Gastroesophageal sphincter (tissue), 4 donors: ENCODE measurements around the gene CRYBG3. TPM values are rescaled to one million over a fixed set of nuclear protein-coding genes. Genes with fewer than 3 reads are reported as not detected.

Experiments
- ATAC-seq: fragments of 150-250 bp; one replicate; pipeline ENCODE4 v1.9.1; 2016; ENCODE audit warnings: mild to moderate bottlenecking, moderate library complexity
- H3K27ac ChIP-seq, 4 donors: fragments of 200-600 bp; sonication (generic) in 3 of 4; 1 replicate in 3 of 4; 2 replicates in 1 of 4; pipeline ENCODE4 v1.5.1; 2016 to 2019
- H3K27me3 ChIP-seq: fragments of 200-600 bp; sonication (generic); one replicate; pipeline ENCODE4 v1.5.1; 2019
- H3K36me3 ChIP-seq, 2 donors: fragments of 200-600 bp; sonication (generic); one replicate each; pipeline ENCODE4 v1.5.1; 2019; ENCODE audit warnings: control low read depth in 1 of 2
- H3K4me1 ChIP-seq, 3 donors: fragments of 200-600 bp; sonication (generic); 1 replicate in 2 of 3; 2 replicates in 1 of 3; pipeline ENCODE4 v1.5.1; 2016 to 2019; ENCODE audit warnings: control low read depth in 2 of 3
- H3K4me3 ChIP-seq, 2 donors: fragments of 200-600 bp; sonication (generic); one replicate each; pipeline ENCODE4 v1.5.1; 2019; ENCODE audit warnings: mild to moderate bottlenecking in 1 of 2, moderate library complexity in 1 of 2
- H3K9me3 ChIP-seq, 3 donors: fragments of 200-600 bp; sonication (generic); one replicate each; pipeline ENCODE4 v1.5.1; 2017 to 2019; ENCODE audit warnings: control low read depth in 2 of 3
- EP300 ChIP-seq: sonication (generic); formaldehyde crosslinking; IDR thresholded peaks from one replicate; pipeline ENCODE4 v1.6.1; 2017; ENCODE audit warnings: antibody characterized with exemption, mild to moderate bottlenecking
- POLR2A ChIP-seq, 2 donors: fragments of 450-650 bp; IDR thresholded peaks; one replicate each; pipeline ENCODE4 v1.6.1; 2017; ENCODE audit warnings: antibody characterized with exemption in 2 of 2, mild to moderate bottlenecking in 2 of 2, moderate library complexity in 1 of 2
- POLR2AphosphoS5 ChIP-seq: sonication (generic); formaldehyde crosslinking; IDR thresholded peaks from one replicate; pipeline ENCODE4 v1.6.1; 2017; ENCODE audit warnings: antibody characterized with exemption
- WGBS, 2 donors: methylation state at CpG; one replicate each; pipeline ENCODE4 v1.1.5; 2018; ENCODE audit warnings: low coverage in 1 of 2; 5-methylcytosine and 5-hydroxymethylcytosine counted together
- total RNA-seq, 4 donors: library from RNA; depleted of rRNA; stranded (reverse); fragments of >200 nt; gene quantifications; one replicate each; pipeline ENCODE4 v1.1.0, GENCODE V29; 2016
- TF ChIP-seq, protein P1 (sequence below), 4 experiments: fragments of 200-600 bp in 2 of 4; fragments of 450-650 bp in 2 of 4; sonication (generic) in 1 of 4; IDR thresholded peaks; one replicate each; pipeline ENCODE4 v1.5.1; 2017 to 2019; ENCODE audit warnings: antibody characterized with exemption in 4 of 4, mild to moderate bottlenecking in 2 of 4, moderate library complexity in 2 of 4

The CRYBG3 gene
- total RNA-seq, 4 donors from 2014 or later, result 22.2 to 52.4 (median 28.9) TPM

DNA sequence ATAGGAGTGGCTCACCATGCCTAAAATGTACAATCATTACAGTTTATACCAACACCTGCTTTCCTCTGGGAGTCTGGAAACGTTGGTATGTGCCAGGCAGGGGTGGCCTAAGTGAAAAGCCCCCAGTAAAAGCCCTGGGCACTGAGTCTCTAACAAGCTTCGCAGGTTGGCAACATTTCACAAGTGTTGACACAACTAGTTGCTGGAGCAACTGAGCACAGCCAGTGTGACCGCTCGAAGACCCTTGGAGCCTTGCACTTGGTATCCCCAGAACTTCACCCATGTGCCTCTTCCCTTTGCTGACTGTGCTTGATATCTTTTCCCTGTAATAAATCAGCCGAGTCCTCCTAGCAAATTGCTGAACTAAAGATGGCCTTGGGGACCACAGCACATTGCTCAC is 147.7 kb downstream of the CRYBG3 start:
- Histone ChIP-seq H3K27me3 (no peaks in the 10 kb centered on the region), H3K4me3 (no peak overlapping the region), H3K36me3 (peaks cover 0 to 18% of the 10 kb centered on the region in 2 donors), H3K4me1 (peaks cover 0 to 34% (median 5%) of the 10 kb centered on the region in 3 donors), H3K27ac (no peak overlapping the region), H3K9me3 (no peaks in the 10 kb centered on the region)
- no peak for ATAC-seq
- WGBS, 2 donors, result 80% methylated on average over 5 of the region's 5 CpGs; no CpG with 5 or more reads in 1 of the 2 donors
- no peak for TF ChIP-seq POLR2A (IDR thresholded peaks at IDR 0.05)
- TF ChIP-seq, protein P1, sequence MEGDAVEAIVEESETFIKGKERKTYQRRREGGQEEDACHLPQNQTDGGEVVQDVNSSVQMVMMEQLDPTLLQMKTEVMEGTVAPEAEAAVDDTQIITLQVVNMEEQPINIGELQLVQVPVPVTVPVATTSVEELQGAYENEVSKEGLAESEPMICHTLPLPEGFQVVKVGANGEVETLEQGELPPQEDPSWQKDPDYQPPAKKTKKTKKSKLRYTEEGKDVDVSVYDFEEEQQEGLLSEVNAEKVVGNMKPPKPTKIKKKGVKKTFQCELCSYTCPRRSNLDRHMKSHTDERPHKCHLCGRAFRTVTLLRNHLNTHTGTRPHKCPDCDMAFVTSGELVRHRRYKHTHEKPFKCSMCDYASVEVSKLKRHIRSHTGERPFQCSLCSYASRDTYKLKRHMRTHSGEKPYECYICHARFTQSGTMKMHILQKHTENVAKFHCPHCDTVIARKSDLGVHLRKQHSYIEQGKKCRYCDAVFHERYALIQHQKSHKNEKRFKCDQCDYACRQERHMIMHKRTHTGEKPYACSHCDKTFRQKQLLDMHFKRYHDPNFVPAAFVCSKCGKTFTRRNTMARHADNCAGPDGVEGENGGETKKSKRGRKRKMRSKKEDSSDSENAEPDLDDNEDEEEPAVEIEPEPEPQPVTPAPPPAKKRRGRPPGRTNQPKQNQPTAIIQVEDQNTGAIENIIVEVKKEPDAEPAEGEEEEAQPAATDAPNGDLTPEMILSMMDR (IDR thresholded peaks at IDR 0.05), result no peak
- no peak for TF ChIP-seq POLR2AphosphoS5
- TF ChIP-seq EP300, result no peak

DNA sequence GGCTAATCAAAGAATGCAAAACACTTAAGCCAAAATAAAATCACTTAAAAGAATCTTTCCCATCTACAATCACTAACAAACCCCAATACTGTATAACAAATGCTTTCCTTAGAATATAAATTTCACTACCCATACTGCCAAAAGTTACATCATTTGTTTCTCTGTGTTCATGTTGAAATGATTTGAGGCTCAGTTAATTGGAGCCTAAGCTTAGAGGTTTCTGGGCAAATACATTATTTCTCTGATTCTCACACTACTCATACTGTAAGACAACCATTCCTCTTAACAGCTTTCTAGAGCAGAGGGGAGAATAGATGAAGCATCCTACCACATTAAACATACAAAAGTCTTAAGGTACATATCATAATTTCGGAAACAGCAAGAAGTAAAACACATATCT is 148.3 kb downstream of the CRYBG3 start:
- Histone ChIP-seq H3K4me1 (peaks cover 0 to 34% (median 5%) of the 10 kb centered on the region in 3 donors), H3K36me3 (peaks cover 0 to 18% of the 10 kb centered on the region in 2 donors), H3K27me3 (no peaks in the 10 kb centered on the region), H3K27ac (no peak overlapping the region), H3K9me3 (no peaks in the 10 kb centered on the region), H3K4me3 (no peak overlapping the region)
- TF ChIP-seq POLR2A (IDR thresholded peaks at IDR 0.05) (no peak), POLR2AphosphoS5 (no peak), EP300 (no peak)
- TF ChIP-seq, protein P1 (IDR thresholded peaks at IDR 0.05), result no peak
- WGBS, 2 donors, result 80 to 88% methylated on average over 1 of the region's 1 CpG
- no peak for ATAC-seq

DNA sequence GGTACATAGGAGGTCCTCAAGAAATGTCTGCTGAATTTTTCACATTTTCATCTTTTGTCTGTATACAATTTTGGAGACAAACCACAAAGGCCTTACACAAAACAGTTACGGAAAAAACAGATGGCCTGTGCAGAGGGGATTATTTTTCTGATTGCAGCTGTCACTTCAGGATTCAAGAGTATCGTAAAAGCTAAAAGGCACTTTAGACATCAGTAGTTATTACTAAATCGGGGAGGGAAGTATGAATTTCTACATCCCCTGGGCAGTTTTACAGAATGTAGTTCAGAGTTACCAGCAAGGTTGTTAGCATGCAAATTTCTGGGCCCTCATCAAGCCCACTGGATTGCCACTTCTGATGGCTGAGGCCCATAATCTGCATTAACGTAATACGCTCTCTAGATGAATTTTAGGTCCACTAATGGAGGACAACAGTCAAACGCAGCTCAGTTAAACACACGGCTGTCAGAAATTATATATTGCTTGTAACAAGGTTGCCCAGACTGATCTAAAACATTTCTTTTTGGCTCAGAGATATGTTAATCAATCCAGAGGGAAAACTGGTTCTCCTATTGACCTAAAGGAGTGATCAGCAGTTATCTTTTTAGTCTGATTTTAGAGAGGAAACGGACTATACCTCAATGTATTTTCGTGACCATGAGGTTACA is 149.3 kb downstream of the CRYBG3 start:
- WGBS, 2 donors, result 68 to 86% methylated on average over 7 to 9 of the region's 9 CpGs
- H3K27ac ChIP-seq, result peak overlapping the region in 3 of 4 donors; percentile 92 to 94 (median 92)
- no peaks in the 10 kb centered on the region for H3K27me3 ChIP-seq
- TF ChIP-seq EP300, result no peak
- TF ChIP-seq POLR2AphosphoS5, result no peak
- TF ChIP-seq, protein P1 (IDR thresholded peaks at IDR 0.05), result no peak
- no peak for TF ChIP-seq POLR2A (IDR thresholded peaks at IDR 0.05)
- peaks cover 0 to 34% (median 5%) of the 10 kb centered on the region in 3 donors for H3K4me1 ChIP-seq
- H3K9me3 ChIP-seq, result no peaks in the 10 kb centered on the region
- no peak for ATAC-seq
- peaks cover 0 to 13% of the 10 kb centered on the region in 2 donors for H3K36me3 ChIP-seq
- peak overlapping the region; percentile 66 to 85 for H3K4me3 ChIP-seq

DNA sequence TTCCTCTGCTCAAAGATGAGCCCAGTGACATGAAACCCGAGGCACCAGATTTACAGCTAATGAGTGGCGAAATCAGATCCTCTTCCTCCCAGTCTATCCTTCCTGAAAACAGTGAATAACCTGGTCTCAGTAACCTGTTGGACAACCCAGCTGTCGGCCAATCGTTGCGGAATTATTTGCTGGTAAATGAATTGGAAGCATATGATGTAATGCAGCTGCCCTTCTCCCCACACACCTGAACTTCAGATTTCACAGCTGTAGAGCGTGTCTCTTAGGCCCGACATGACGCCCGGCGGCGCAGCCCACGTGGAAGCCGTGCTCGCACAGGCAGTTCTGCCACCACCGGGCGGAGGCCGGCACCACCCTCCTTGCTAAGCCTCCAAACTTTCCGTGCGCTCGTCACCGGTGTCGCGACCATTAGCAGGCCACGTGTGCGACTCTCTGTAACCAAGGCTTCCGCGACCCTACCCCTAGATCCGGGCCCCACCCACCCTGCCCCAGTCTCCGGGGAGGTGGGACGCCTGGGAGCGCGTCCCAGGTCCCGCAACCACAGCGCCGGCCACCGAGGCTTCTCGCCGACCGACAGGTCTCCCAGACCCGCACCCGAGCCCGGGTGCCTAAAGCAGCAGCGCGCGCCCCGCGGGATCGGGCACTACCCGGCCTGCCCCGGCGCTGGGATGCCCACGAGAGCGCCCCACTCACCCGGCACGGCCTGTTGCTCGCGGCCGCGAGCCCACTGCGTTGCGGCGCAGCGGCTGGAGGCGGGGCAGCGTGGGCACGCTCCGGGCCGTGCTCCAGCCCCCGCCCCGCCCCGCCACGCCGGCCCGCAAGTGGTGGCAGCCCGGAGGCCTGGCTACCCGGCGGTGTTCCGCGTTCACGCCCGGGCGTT is 150.1 kb downstream of the CRYBG3 start, which contains the start of gene RIOX2:
Gene RIOX2, minus strand, starts transcription at position 753 of the 889 bp plus-strand sequence. CDS start 4,838 bp downstream, outside the sequence.
- 10 to 19% methylated on average over 7 to 11 of the region's 82 CpGs for WGBS, 2 donors
- Histone ChIP-seq H3K27me3 (no peaks in the 10 kb centered on the region), H3K36me3 (peaks cover 0 to 4% of the 10 kb centered on the region in 2 donors), H3K4me1 (peaks cover 0 to 34% (median 5%) of the 10 kb centered on the region in 3 donors), H3K27ac (peak within 1 kb of the TSS; percentile 34 to 94 (median 92)), H3K9me3 (no peaks in the 10 kb centered on the region), H3K4me3 (peak within 1 kb of the TSS; percentile 66 to 85)
- peak; percentile 95 for ATAC-seq
- TF ChIP-seq POLR2AphosphoS5, result no peak
- TF ChIP-seq EP300, result no peak
- TF ChIP-seq, protein P1 (IDR thresholded peaks at IDR 0.05), result peak in 2 of 4 experiments; percentile 17 to 40
- TF ChIP-seq POLR2A (IDR thresholded peaks at IDR 0.05), result peak; percentile 70 to 81
